Vagina (tissue), 2 donors: ENCODE measurements around the gene TWNK. TPM values are rescaled to one million over a fixed set of nuclear protein-coding genes. Genes with fewer than 3 reads are reported as not detected.
A peak's percentile ranks its signal among the peaks of the same experiment; 100 is the strongest.

Source experiments
- DNase-seq, 2 donors: peaks; one replicate each; pipeline ENCODE4 v3.0.0-alpha.2; 2017; ENCODE audit errors: extremely low spot score in 2 of 2
- H3K27ac ChIP-seq: fragments of 200-600 bp; sonication (generic); one replicate; pipeline ENCODE4 v1.5.1; 2019
- H3K27me3 ChIP-seq: fragments of 200-600 bp; sonication (generic); one replicate; pipeline ENCODE4 v1.5.1; 2019
- H3K36me3 ChIP-seq, 2 donors: fragments of 200-600 bp; sonication (generic); one replicate each; pipeline ENCODE4 v1.5.1; 2017 to 2019
- H3K4me1 ChIP-seq: fragments of 200-600 bp; sonication (generic); one replicate; pipeline ENCODE4 v1.5.1; 2019
- H3K4me3 ChIP-seq, 2 donors: fragments of 200-600 bp; sonication (generic); 1 replicate in 1 of 2; 2 replicates in 1 of 2; pipeline ENCODE4 v1.5.1; 2016 to 2019
- H3K9me3 ChIP-seq: fragments of 200-600 bp; sonication (generic); one replicate; pipeline ENCODE4 v1.5.1; 2019
- POLR2A ChIP-seq, 2 donors: fragments of 450-650 bp; IDR thresholded peaks; one replicate each; pipeline ENCODE4 v1.6.1; 2017; ENCODE audit warnings: antibody characterized with exemption in 2 of 2, mild to moderate bottlenecking in 2 of 2, moderate library complexity in 2 of 2
- POLR2AphosphoS5 ChIP-seq, 2 donors: sonication (generic); formaldehyde crosslinking; IDR thresholded peaks; one replicate each; pipeline ENCODE4 v1.9.0; 2017; ENCODE audit warnings: antibody characterized with exemption in 2 of 2, mild to moderate bottlenecking in 2 of 2, low read depth in 1 of 2; ENCODE audit not compliant: insufficient read depth in 1 of 2
- intact Hi-C: fragments of 100-400 bp; cut with DNase I; formaldehyde crosslinking; loops from one replicate; pipeline ENCODE4 v1.15.1; 2023
- total RNA-seq: library from RNA; depleted of rRNA; stranded (reverse); fragments of >200 nt; gene quantifications from one replicate; pipeline ENCODE4 v1.2.3, GENCODE V29; 2016
- TF ChIP-seq, protein P1 (sequence below), 3 experiments: fragments of 450-650 bp in 2 of 3; fragments of 200-600 bp in 1 of 3; sonication (generic) in 1 of 3; IDR thresholded peaks; one replicate each; pipeline ENCODE4 v1.5.1; 2017 to 2019; ENCODE audit warnings: antibody characterized with exemption in 3 of 3, mild to moderate bottlenecking in 2 of 3, moderate library complexity in 2 of 3

Gene TWNK
- total RNA-seq, 1 donor from 2014 or later = 5.2 TPM

DNA sequence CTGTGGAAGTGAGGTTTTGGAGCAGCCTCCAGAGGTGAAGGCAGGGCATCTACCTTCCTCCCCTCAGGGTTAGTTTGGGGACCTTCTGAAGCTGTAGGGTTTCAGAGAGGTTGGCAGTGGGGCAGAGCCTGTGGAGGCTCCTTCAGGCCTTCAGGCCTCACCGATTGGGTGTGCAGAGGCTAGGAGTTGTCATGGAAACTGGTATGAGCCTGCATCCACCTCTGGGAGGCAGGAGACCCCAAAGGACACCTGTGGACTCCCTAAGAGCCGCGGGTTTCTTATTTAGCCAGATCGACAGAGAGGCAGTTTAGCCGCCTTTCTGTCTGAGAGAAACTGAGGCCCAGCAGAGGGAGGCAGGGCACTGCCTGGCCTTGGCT, 14.3 kb downstream of the TWNK start:
- H3K4me1 ChIP-seq = peaks cover 36% of the 10 kb centered on the region
- peak overlapping the region; percentile 79 to 92 for H3K4me3 ChIP-seq
- intact Hi-C loops = no loop called here

DNA sequence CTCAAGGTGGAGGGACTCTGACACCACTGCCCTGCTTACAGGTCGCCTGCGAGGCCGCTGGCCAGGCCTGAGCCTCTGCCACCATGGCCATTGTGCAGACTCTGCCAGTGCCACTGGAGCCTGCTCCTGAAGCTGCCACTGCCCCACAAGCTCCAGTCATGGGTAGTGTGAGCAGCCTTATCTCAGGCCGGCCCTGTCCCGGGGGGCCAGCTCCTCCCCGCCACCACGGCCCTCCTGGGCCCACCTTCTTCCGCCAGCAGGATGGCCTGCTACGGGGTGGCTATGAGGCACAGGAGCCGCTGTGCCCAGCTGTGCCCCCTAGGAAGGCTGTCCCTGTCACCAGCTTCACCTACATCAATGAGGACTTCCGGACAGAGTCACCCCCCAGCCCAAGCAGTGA, 15.1 kb downstream of the TWNK start:
- TF ChIP-seq POLR2A (IDR thresholded peaks at IDR 0.05) = no peak
- TF ChIP-seq POLR2AphosphoS5 (IDR thresholded peaks at IDR 0.05; ENCODE audit: insufficient read depth in 1 of 2, low read depth in 1 of 2) = no peak
- TF ChIP-seq, protein P1, sequence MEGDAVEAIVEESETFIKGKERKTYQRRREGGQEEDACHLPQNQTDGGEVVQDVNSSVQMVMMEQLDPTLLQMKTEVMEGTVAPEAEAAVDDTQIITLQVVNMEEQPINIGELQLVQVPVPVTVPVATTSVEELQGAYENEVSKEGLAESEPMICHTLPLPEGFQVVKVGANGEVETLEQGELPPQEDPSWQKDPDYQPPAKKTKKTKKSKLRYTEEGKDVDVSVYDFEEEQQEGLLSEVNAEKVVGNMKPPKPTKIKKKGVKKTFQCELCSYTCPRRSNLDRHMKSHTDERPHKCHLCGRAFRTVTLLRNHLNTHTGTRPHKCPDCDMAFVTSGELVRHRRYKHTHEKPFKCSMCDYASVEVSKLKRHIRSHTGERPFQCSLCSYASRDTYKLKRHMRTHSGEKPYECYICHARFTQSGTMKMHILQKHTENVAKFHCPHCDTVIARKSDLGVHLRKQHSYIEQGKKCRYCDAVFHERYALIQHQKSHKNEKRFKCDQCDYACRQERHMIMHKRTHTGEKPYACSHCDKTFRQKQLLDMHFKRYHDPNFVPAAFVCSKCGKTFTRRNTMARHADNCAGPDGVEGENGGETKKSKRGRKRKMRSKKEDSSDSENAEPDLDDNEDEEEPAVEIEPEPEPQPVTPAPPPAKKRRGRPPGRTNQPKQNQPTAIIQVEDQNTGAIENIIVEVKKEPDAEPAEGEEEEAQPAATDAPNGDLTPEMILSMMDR (IDR thresholded peaks at IDR 0.05) = no peak
- no peaks in the 10 kb centered on the region for H3K27me3 ChIP-seq
- H3K4me3 ChIP-seq = no peak overlapping the region
- peaks cover 39% of the 10 kb centered on the region for H3K4me1 ChIP-seq
- intact Hi-C loops = no loop called here
- no peaks in the 10 kb centered on the region for H3K9me3 ChIP-seq
- DNase-seq = no peak
- H3K36me3 ChIP-seq = peaks cover 2 to 36% of the 10 kb centered on the region in 2 donors
- peak overlapping the region; percentile 100 for H3K27ac ChIP-seq

More for the DNA sequence above, 14.3 kb downstream of the TWNK start:
- peaks cover 2 to 28% of the 10 kb centered on the region in 2 donors for H3K36me3 ChIP-seq
- no peak for DNase-seq
- no peaks in the 10 kb centered on the region for H3K27me3 ChIP-seq
- TF ChIP-seq POLR2AphosphoS5 (IDR thresholded peaks at IDR 0.05; ENCODE audit: insufficient read depth in 1 of 2, low read depth in 1 of 2) = no peak
- TF ChIP-seq, protein P1 (IDR thresholded peaks at IDR 0.05) = peak in 1 of 3 experiments; percentile 11
- no peak for TF ChIP-seq POLR2A (IDR thresholded peaks at IDR 0.05)
- H3K27ac ChIP-seq = peak overlapping the region; percentile 100
- no peaks in the 10 kb centered on the region for H3K9me3 ChIP-seq

DNA sequence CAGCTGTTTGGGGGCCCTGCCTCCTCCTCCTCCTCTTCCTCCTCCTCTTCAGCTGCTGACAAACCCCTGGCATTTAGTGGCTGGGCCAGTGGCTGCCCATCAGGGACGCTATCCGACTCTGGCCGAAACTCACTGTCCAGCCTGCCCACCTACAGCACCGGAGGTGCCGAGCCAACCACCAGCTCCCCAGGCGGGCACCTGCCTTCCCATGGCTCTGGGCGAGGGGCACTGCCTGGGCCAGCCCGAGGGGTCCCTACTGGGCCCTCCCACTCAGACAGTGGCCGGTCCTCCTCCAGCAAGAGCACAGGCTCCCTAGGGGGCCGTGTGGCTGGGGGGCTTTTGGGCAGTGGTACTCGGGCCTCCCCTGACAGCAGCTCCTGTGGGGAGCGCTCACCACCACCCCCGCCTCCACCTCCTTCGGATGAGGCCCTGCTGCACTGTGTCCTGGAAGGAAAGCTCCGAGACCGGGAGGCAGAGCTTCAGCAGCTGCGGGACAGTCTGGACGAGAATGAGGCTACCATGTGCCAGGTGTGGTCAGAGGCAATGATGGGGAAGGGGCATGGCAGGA, 16.4 kb downstream of the TWNK start:
- TF ChIP-seq, protein P1 (IDR thresholded peaks at IDR 0.05) = no peak
- TF ChIP-seq POLR2AphosphoS5 (IDR thresholded peaks at IDR 0.05; ENCODE audit: insufficient read depth in 1 of 2, low read depth in 1 of 2) (no peak), POLR2A (IDR thresholded peaks at IDR 0.05) (no peak)
- H3K9me3 ChIP-seq = no peaks in the 10 kb centered on the region
- H3K4me3 ChIP-seq = no peak overlapping the region
- peaks cover 2 to 36% of the 10 kb centered on the region in 2 donors for H3K36me3 ChIP-seq
- no peaks in the 10 kb centered on the region for H3K27me3 ChIP-seq
- DNase-seq = no peak
- H3K27ac ChIP-seq = no peak overlapping the region
- intact Hi-C loops = no loop called here
- H3K4me1 ChIP-seq = peaks cover 44% of the 10 kb centered on the region

DNA sequence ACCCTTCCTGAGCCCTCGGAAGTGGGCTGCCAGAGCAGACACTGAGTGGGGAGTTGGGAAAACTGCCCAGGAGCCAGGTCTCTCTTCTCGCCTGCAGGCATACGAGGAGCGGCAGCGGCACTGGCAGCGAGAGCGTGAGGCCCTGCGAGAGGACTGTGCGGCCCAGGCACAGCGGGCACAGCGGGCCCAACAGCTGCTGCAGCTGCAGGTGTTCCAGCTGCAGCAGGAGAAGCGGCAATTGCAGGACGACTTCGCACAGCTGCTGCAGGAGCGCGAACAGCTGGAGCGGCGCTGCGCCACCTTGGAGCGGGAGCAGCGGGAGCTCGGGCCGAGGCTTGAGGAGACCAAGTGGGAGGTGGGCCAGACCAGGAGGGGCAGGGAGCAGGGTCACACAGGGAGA, 18.0 kb downstream of the TWNK start:
- Histone ChIP-seq H3K27me3 (no peaks in the 10 kb centered on the region), H3K4me1 (peaks cover 39% of the 10 kb centered on the region), H3K27ac (no peak overlapping the region), H3K36me3 (peaks cover 2 to 36% of the 10 kb centered on the region in 2 donors), H3K4me3 (no peak overlapping the region), H3K9me3 (no peaks in the 10 kb centered on the region)
- no peak for TF ChIP-seq POLR2A (IDR thresholded peaks at IDR 0.05)
- TF ChIP-seq, protein P1 (IDR thresholded peaks at IDR 0.05) = no peak
- TF ChIP-seq POLR2AphosphoS5 (IDR thresholded peaks at IDR 0.05; ENCODE audit: insufficient read depth in 1 of 2, low read depth in 1 of 2) = no peak
- DNase-seq = no peak
- intact Hi-C loops = no loop called here

DNA sequence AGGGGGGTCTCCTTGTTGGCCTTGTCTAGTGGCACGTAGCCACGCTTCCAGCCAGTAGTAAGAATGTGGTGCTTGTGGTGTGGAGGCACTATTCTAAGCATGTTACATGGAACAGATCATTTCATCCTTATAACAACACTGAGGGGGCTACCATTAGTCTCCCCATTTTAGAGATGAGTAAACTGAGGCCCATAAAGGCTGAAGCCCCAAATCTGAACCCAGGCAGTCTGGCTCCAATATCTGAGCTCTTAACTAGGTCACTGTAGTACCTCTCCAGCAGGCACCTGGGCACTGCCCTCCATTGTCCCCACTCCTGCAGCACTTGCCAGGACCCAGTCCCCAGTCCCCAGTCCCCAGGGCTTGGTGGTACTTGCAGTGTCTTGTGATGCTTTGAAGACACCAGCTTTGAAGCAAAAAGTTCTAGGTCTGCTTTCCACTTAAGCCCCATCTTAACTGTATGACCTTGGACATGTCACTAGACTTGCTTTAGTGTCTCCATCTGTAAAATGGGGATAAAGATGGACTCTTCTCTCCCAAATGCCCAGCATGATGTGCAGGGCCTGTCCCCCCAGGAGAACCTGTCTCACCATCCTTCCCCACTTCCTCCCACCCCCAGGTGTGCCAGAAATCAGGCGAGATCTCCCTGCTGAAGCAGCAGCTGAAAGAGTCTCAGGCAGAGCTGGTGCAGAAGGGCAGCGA, 18.7 kb downstream of the TWNK start:
- Histone ChIP-seq H3K36me3 (peaks cover 2 to 36% of the 10 kb centered on the region in 2 donors), H3K4me1 (peaks cover 32% of the 10 kb centered on the region), H3K27me3 (no peaks in the 10 kb centered on the region), H3K27ac (no peak overlapping the region), H3K4me3 (no peak overlapping the region), H3K9me3 (no peaks in the 10 kb centered on the region)
- intact Hi-C loops = no loop called here
- no peak for DNase-seq
- TF ChIP-seq, protein P1 (IDR thresholded peaks at IDR 0.05) = no peak
- TF ChIP-seq POLR2AphosphoS5 (IDR thresholded peaks at IDR 0.05; ENCODE audit: insufficient read depth in 1 of 2, low read depth in 1 of 2) (no peak), POLR2A (IDR thresholded peaks at IDR 0.05) (no peak)
